ENCODE results near the gene GAK.
"Not testable (repeated sequence)": the region's sequence is repeated elsewhere in the genome, so short reads cannot be mapped to it uniquely, and the experiment has no call there.

The GAK gene

GRCh38 chr4:822361-823175 is 109.5 kb downstream of the GAK start:
- in situ Hi-C loops (cut with HindIII; ENCODE audit: low sequenced_read_pairs): no loop called here

DNA sequence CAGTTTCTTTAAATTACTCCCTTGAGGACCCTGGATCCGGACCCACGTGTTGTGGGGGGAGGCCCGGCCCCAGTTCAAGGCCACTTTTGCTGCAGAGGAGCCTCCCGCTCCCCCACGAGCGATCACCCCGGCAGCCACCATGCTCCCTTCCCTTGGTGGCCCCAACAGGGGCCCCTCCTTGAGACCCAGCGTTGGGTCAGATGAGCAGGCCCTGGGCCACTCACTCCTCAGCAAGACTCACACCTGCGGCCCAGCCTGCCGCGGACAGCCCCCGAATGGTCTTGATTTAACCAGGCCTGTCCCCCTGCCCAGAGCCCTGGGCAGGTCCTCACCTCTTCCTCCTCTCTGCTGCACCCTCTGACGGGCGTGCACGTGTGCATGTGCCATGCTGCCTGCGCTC is 110.5 kb downstream of the GAK start:
- in situ Hi-C loops (cut with HindIII; ENCODE audit: low sequenced_read_pairs): no loop called here

DNA sequence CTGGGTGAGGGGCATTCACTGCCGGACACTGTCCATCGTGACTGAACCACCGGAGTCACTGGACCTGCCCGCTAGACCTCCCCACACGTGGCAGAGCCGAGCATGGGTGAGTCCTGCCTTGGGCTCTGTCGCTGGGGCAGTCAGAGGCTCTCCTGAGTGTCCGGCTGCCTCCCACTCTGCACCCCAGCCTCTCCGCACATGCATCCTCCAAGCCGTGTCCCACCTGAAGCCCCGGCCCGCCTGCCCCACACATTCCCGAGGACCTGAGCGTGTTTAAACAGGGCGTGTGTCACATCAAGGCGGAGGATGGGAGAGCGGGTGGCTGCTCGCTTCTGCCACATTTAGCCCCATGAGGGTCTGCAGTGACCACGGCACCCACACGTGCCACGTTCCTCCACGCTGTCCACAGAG is 110.9 kb downstream of the GAK start:
- in situ Hi-C loops (cut with HindIII; ENCODE audit: low sequenced_read_pairs): no loop called here

GRCh38 chr4:820230-821172 is 111.6 kb downstream of the GAK start:
- in situ Hi-C loops (cut with HindIII; ENCODE audit: low sequenced_read_pairs): no loop called here

- in situ Hi-C loops (cut with HindIII; ENCODE audit: low sequenced_read_pairs): no loop called here
Observed at GRCh38 chr4:819401-820229, 112.5 kb downstream of the GAK start.

DNA sequence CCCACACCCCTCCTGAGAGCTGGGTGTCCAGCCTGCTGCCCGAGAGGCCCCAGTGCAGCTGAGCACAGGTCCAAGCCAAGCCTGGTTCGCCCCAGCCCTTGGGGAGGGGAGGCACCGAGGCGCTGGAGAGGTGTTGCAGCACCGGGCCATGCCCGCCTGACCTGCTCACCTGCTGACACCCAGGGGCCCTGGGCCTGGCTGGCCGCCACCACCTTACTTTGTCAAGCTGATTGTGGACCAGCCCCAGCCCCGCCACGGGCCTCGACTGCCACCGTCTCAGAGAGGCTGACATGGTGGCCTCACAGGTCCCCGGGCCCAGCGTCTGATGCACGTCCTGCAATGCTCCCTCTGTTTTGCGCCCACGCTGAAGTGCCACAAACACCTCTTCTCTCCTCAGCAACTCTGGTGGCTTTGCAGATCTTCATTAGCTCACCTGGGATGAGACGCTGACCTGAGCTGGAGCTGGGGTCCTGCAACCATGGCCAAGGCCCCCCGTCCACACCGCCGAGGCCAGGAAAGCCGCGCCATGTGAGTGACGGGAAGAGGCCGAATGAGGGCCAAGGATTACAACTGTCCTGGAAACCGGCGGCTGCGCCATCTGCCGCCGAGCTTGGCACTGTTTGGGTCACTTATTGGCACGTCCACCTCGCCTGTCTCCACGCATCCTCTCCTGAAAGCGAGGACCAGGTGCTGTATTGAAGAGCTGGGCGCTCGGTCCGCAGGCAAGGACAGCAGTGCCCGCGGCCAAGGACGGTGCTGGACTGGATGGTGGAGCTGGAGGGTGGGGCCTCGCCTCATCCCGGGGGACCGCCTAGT is 113.8 kb downstream of the GAK start:
- in situ Hi-C loops (cut with HindIII; ENCODE audit: low sequenced_read_pairs): no loop called here

GRCh38 chr4:815464-816146 is 116.5 kb downstream of the GAK start:
- in situ Hi-C loops (cut with HindIII; ENCODE audit: low sequenced_read_pairs): no loop called here

GRCh38 chr4:814312-814850 is 117.7 kb downstream of the GAK start:
- in situ Hi-C loops (cut with HindIII; ENCODE audit: low sequenced_read_pairs): no loop called here

DNA sequence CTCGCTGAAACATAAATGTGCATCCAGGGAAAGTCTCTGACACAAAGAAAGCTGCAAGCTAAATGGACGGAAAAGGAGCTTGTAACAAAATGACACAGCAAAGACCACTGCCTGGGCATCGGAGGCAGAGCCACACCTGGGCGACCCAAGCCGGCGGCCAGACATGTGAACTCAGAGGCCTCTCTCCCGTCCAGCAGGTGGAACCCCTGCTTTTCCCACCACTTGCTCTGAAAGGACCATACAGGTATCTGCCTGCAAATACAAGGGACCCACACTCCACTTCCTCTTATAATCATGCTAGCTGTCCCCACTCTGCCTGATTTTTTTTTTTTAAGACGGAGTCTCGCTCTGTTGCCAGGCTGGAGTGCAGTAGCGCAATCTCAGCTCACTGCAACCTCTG is 118.2 kb downstream of the GAK start:
- in situ Hi-C loops (cut with HindIII; ENCODE audit: low sequenced_read_pairs): no loop called here

GRCh38 chr4:808860-809570 is 123.1 kb downstream of the GAK start:
- in situ Hi-C loops (cut with HindIII; ENCODE audit: low sequenced_read_pairs): no loop called here

GRCh38 chr4:807792-808191 is 124.3 kb downstream of the GAK start:
- in situ Hi-C loops (cut with HindIII; ENCODE audit: low sequenced_read_pairs): no loop called here

DNA sequence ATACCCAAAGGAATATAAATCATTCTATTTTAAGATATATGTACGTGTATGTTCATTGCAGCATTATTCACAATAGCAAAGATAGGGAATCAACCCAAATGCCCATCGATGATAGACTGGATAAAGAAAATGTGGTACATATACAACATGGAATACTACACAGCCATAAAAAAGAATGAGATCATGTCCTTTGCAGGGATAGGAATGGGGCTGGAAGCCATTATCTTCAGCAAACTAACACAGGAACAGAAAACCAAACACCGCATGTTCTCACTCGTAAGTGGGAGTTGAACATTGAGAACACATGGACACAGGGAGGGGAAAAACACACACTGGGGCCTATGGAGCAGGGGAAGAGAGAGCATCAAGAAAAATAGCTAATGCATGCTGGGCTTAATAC is 125.1 kb downstream of the GAK start:
- in situ Hi-C loops (cut with HindIII; ENCODE audit: low sequenced_read_pairs): not testable (repeated sequence)

DNA sequence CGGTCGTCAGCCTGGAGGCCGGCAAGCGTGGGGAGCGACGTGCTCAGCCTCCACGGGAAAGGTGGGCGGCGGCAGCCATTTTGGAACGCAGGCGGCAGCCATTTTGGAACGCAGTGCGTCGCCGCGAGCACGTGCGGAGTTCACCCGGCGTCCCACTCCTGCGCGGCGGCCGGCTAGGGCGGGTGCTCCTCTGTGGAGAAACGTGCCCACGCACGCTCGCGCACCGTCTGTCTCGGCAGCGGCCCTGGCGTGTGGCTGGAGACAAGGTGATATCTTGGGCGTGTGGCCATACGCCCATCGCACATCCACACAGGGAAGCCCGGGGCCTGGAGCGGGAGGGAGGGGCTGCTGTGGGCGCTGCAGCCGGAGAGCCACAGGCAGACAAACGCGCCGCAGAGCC is 127.3 kb downstream of the GAK start:
- in situ Hi-C loops (cut with HindIII; ENCODE audit: low sequenced_read_pairs): no loop called here

DNA sequence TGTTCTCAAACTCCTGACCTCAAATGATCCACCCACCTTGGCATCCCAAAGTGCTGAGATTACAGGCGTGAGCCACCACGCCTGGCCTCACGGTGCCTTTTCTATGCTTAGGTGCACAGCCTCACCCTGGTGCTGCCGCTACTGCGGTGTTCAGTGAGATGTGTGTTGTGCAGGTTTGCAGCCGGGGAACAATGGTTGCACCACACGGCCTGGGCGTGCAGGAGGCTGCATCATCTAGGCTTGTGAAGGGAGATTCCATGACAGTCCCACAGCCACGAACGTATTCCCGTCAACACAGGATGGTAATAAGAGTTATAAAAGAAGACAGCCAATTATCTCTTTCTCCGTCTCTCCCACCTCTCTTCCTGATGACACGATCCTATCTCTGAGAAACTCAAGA is 128.2 kb downstream of the GAK start:
- in situ Hi-C loops (cut with HindIII; ENCODE audit: low sequenced_read_pairs): no loop called here

- in situ Hi-C loops (cut with HindIII; ENCODE audit: low sequenced_read_pairs): no loop called here
Observed at GRCh38 chr4:801436-802124, 130.5 kb downstream of the GAK start.

All from DLD1 (cell line).